CD4-positive, alpha-beta T cell (primary cell): Measurements from ENCODE around the gene KRT82. TPM values are rescaled to one million over a fixed set of nuclear protein-coding genes. Genes with fewer than 3 reads are reported as not detected.

Experiments used
- ATAC-seq: fragments of 200-7000 bp; cut with Tn5 transposase; one replicate; pipeline ENCODE4 v1.10.0; 2022; ENCODE audit warnings: mild to moderate bottlenecking; ENCODE audit not compliant: poor library complexity
- CTCF ChIA-PET: fragments of 350-600 bp; sonication (Branson Sonifier 250); formaldehyde crosslinking; loops from one replicate; lab custom pipeline; 2021; ENCODE audit warnings: antibody characterized with exemption, inconsistent platforms; lab: Charles Lee
- POLR2A ChIA-PET: fragments of 350-600 bp; sonication (Branson Sonifier 250); formaldehyde crosslinking; loops from one replicate; lab custom pipeline; 2021; ENCODE audit warnings: antibody characterized with exemption, inconsistent platforms; lab: Charles Lee
- DNase-seq, 14 experiments: peaks; one replicate each; pipeline ENCODE4 v3.0.0-alpha.2; 2013 to 2020; ENCODE audit warnings: mixed read lengths in 2 of 14
- H3K27ac ChIP-seq, 2 donors: one replicate each; pipeline versions ENCODE4 v1.5.1 to v1.7.0; 2013; ENCODE audit warnings: low read length in 2 of 2, low read depth in 1 of 2, mild to moderate bottlenecking in 1 of 2
- H3K27me3 ChIP-seq, 2 experiments: 1 replicate in 1 of 2; 2 replicates in 1 of 2; pipeline versions ENCODE4 v1.6.1 to v1.7.0; 2013; ENCODE audit warnings: low read length in 2 of 2, control low read depth in 1 of 2, mild to moderate bottlenecking in 1 of 2, moderate library complexity in 1 of 2; ENCODE audit not compliant: insufficient read depth in 2 of 2, control insufficient read depth in 1 of 2
- H3K36me3 ChIP-seq: one replicate; pipeline ENCODE4 v1.6.1; 2013; ENCODE audit warnings: low read length, control low read depth; ENCODE audit not compliant: insufficient read depth
- H3K4me1 ChIP-seq: one replicate; pipeline ENCODE4 v1.6.1; 2013; ENCODE audit warnings: low read length, control low read depth; ENCODE audit not compliant: insufficient read depth
- H3K4me3 ChIP-seq: one replicate; pipeline ENCODE4 v1.5.1; 2013; ENCODE audit warnings: mild to moderate bottlenecking, low read length, moderate library complexity
- H3K9me3 ChIP-seq, 2 experiments: 1 replicate in 1 of 2; 2 replicates in 1 of 2; pipeline versions ENCODE4 v1.6.1 to v1.7.0; 2013; ENCODE audit warnings: low read length in 2 of 2, mild to moderate bottlenecking in 2 of 2, control low read depth in 1 of 2, moderate library complexity in 1 of 2; ENCODE audit not compliant: control insufficient read depth in 1 of 2, insufficient read depth in 1 of 2
- H3K27ac Mint-ChIP-seq: one replicate; pipeline ENCODE4 v1.8.0; 2020; ENCODE audit warnings: mixed read lengths
- H3K27me3 Mint-ChIP-seq: one replicate; pipeline ENCODE4 v1.8.0; 2021; ENCODE audit warnings: mixed read lengths
- H3K36me3 Mint-ChIP-seq: one replicate; pipeline ENCODE4 v1.8.0; 2021; ENCODE audit warnings: low read depth, mixed read lengths
- H3K4me1 Mint-ChIP-seq: one replicate; pipeline ENCODE4 v1.8.0; 2021; ENCODE audit warnings: low read depth, mixed read lengths
- H3K4me3 Mint-ChIP-seq: one replicate; pipeline ENCODE4 v1.8.0; 2020; ENCODE audit warnings: mild to moderate bottlenecking, mixed read lengths
- H3K9me3 Mint-ChIP-seq: one replicate; pipeline ENCODE4 v1.8.0; 2020; ENCODE audit warnings: mixed read lengths
- intact Hi-C, 2 experiments: fragments of 100-400 bp; cut with DNase I in 1 of 2; cut with micrococcal nuclease in 1 of 2; formaldehyde crosslinking; loops; one replicate each; pipeline versions ENCODE4 v1.15.1 to v1.9.0; 2023 to 2025; cut with DNase I, micrococcal nuclease
- total RNA-seq, 174 experiments: library from RNA in 2 of 174; stranded (reverse) in 2 of 174; gene quantifications; one replicate each; pipeline ENCODE4 v1.2.3 and lab custom pipeline; 2021 to 2026
- TF ChIP-seq, protein P1 (sequence below): fragments of 200-600 bp; IDR thresholded peaks from one replicate; pipeline ENCODE4 v1.8.0; 2022; ENCODE audit warnings: antibody characterized with exemption, mild to moderate bottlenecking

KRT82 gene
- total RNA-seq, 2 experiments from 2014 or later = not detected

DNA sequence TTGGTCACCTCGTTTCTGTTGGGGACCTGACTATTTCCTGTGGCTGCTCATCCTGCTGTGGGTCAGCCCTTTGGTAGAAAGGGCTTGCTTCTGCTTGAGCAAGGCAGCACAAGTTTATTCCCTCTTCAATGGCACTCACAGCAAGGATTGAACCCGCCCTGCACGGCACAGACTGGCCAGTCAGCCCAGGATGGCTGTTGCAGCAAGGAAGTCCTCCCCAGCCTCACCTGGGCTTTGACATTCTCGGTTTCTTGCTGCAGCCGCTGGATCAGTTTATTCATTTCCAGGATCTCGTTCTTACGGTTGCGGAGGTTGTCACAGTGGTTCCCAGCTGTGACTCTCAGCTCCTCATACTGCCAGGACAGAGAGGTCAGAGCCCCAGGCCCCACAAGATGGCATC lies 9.5 kb downstream of the KRT82 start:
- Histone ChIP-seq H3K36me3 (no peaks in the 10 kb centered on the region), H3K4me3 (no peak overlapping the region), H3K4me1 (no peaks in the 10 kb centered on the region), H3K9me3 (no peaks in the 10 kb centered on the region), H3K27ac (no peak overlapping the region), H3K27me3 (peaks cover 0 to 5% of the 10 kb centered on the region in 2 experiments)
- no peaks in the 10 kb centered on the region for H3K4me1 Mint-ChIP-seq
- TF ChIP-seq, protein P1, sequence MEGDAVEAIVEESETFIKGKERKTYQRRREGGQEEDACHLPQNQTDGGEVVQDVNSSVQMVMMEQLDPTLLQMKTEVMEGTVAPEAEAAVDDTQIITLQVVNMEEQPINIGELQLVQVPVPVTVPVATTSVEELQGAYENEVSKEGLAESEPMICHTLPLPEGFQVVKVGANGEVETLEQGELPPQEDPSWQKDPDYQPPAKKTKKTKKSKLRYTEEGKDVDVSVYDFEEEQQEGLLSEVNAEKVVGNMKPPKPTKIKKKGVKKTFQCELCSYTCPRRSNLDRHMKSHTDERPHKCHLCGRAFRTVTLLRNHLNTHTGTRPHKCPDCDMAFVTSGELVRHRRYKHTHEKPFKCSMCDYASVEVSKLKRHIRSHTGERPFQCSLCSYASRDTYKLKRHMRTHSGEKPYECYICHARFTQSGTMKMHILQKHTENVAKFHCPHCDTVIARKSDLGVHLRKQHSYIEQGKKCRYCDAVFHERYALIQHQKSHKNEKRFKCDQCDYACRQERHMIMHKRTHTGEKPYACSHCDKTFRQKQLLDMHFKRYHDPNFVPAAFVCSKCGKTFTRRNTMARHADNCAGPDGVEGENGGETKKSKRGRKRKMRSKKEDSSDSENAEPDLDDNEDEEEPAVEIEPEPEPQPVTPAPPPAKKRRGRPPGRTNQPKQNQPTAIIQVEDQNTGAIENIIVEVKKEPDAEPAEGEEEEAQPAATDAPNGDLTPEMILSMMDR = no peak
- ATAC-seq = no peak
- no peaks in the 10 kb centered on the region for H3K36me3 Mint-ChIP-seq
- POLR2A ChIA-PET = no interaction called here
- H3K9me3 Mint-ChIP-seq = no peaks in the 10 kb centered on the region
- H3K27me3 Mint-ChIP-seq = peaks cover 11% of the 10 kb centered on the region
- H3K4me3 Mint-ChIP-seq = no peak overlapping the region
- intact Hi-C loops = no loop called here
- CTCF ChIA-PET = no interaction called here
- no peak for DNase-seq
- no peak overlapping the region for H3K27ac Mint-ChIP-seq

DNA sequence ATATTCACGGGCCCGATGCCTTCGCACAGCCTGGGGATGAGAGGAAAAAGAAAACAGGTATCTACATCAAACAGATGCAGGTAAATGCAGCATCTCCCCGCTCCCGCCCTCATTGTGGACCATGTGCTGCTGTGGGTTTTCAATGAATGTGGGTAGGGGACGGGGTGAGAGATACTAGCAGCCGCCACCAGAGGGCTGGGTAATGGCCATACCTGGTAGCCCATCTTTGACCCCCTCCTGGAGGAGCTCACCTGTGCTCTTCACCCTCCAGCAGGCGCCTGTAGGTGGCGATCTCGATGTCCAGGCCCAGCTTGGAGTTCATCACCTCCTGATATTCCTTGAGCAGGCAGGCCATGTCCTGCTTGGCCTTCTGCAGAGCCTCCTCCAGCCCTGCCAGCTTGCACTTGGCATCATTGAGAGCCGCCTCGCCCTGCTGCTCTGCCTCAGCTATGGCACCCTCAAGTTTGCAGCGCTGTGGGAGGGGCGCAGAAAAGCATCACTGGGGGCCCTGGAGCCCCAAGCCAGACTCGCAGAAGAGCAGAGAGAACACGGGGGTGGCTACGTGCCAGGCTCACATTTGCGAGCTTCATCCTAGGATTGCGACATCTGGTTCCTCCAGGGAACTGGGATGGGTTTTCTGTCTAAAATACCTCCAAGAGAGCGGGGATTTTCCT lies 10.2 kb downstream of the KRT82 start:
- no peak for ATAC-seq
- Mint-ChIP-seq H3K27me3 (peaks cover 11% of the 10 kb centered on the region), H3K4me1 (no peaks in the 10 kb centered on the region), H3K9me3 (no peaks in the 10 kb centered on the region), H3K27ac (no peak overlapping the region), H3K36me3 (no peaks in the 10 kb centered on the region), H3K4me3 (no peak overlapping the region)
- ChIA-PET POLR2A (no interaction called here), CTCF (no interaction called here)
- Histone ChIP-seq H3K4me1 (no peaks in the 10 kb centered on the region), H3K27ac (no peak overlapping the region), H3K36me3 (no peaks in the 10 kb centered on the region), H3K9me3 (no peaks in the 10 kb centered on the region), H3K27me3 (peaks cover 0 to 3% of the 10 kb centered on the region in 2 experiments), H3K4me3 (no peak overlapping the region)
- intact Hi-C loops = no loop called here
- TF ChIP-seq, protein P1 = no peak
- peak in 3 of 14 experiments; percentile 14 to 30 (median 17) for DNase-seq

DNA sequence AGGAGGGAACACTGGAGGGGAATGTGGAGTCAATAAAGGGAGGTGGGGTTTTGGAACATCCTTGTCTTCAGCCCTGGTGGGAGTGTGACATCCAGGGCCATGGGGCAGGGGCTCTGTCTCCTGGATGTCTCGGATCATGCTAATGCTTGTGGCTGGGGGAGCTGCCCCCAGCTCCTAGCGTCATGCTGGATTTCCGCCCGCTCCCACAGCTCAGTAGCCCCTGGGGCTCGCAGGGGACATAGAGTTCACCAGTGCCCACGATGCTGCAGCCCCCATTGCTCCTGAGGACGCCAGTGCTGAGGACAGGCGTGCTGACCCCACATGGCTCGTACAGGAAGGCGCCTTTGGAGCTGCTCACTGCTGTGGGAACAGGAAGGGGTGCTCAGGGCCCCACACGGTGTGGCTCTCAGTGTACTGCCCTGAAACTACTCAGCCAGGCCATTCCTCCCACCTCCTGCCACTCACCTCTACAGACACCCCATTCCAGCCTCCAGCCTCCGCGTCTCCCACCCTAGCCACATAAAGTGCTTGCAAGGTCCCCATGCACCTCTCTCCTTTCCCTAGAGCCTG lies 11.2 kb downstream of the KRT82 start:
- intact Hi-C loops = no loop called here
- no peaks in the 10 kb centered on the region for H3K9me3 Mint-ChIP-seq
- Histone ChIP-seq H3K4me3 (no peak overlapping the region), H3K27ac (no peak overlapping the region), H3K9me3 (no peaks in the 10 kb centered on the region), H3K36me3 (no peaks in the 10 kb centered on the region), H3K4me1 (no peaks in the 10 kb centered on the region), H3K27me3 (peaks cover 0 to 3% of the 10 kb centered on the region in 2 experiments)
- ATAC-seq = no peak
- no peaks in the 10 kb centered on the region for H3K36me3 Mint-ChIP-seq
- no peak overlapping the region for H3K4me3 Mint-ChIP-seq
- DNase-seq = no peak
- TF ChIP-seq, protein P1 = no peak
- H3K27me3 Mint-ChIP-seq = peaks cover 11% of the 10 kb centered on the region
- CTCF ChIA-PET = no interaction called here
- H3K4me1 Mint-ChIP-seq = no peaks in the 10 kb centered on the region
- POLR2A ChIA-PET = no interaction called here
- no peak overlapping the region for H3K27ac Mint-ChIP-seq
